ENCODE results near the gene SP100.

Gene SP100

GRCh38 chr2:230557065-230557464, 141.1 kb downstream of the SP100 start:
- no peak for DNase-seq

DNA sequence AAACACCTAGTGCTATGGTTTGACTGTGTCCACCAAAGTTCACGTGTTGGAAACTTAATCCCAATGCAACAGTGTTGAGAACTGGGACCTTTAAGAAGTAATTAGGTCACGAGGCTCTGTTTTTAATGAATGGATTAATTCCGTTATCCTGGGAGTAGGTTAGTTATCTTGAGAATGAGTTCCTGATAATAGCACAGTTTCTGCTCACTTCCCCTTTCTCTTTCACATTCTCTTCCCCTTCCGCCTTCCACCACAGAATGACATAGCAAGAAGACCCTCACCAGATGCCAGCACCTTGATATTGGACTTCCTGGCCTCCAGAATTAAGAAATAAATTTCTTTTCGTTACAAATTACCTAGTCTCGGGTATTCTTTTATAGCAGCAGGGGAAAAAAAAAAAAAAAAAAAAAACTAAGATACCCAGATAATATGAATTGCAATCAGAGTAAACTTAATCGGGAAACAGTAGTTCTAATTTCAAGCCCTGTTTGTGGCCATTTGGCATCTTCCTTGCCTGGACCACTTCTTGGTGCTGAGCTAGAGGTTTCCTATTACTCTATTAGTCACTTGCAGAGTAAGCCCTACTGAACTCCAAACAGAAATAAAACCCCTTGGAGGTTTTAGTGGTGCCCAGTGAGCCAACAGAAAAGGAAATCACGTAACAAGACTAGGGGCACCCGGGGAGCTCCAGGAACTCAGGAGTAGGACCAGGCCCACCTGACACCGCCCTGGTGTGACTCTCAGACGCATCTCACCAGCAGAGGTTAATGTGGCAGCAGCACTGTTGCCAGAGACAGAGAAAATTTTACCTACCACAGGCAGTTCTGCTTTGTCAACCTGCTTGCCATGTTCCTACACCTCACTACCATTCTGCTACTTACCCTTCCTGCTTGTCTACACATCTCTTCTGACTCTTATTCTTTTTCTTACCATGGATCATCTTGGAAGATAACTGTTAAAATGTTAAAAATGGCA, 149.1 kb downstream of the SP100 start:
- DNase-seq: peak; percentile 10 to 69 (median 34)

DNA sequence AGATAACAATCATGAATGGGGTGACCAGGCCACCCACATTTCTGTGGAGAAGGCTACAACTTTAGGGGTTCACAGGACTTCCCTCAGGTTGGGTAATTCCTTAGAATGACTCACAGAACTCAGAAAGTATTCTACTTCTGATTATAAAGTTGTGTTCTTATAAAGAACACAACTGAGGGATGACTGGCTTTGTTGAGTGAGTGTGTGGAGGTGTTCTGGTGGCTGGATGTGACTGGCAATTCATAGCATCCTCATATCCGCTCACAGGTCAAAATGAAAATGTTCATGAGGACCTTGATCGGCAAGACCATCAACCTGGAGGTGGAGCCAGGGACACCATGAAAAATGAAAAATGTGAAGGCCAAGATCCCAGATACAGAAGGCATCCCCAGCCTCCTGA, 153.3 kb downstream of the SP100 start:
- no peak for DNase-seq

DNA sequence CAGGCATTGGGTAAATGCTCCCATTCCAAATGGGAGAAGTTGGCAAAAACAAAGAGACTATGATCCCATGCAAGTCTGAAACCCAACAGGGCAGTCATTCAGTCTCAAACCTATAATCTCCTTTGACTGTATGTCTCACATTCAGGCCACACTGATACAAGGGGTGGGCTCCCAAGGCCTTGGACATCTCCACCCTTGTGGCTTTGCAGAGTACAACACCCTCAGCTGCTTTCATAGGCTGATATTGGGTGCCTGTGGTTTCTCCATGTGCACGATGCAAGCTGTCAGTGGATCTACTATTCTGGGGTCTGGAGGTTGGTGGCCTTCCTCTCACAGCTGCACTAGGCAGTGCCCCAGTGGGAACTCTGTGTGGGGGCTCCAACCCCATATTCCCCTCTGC, 155.0 kb downstream of the SP100 start:
- no peak for DNase-seq

GRCh38 chr2:230575642-230576324, 159.8 kb downstream of the SP100 start:
- no peak for DNase-seq

- DNase-seq: no peak
Observed at GRCh38 chr2:230577114-230577513, 161.1 kb downstream of the SP100 start.

DNA sequence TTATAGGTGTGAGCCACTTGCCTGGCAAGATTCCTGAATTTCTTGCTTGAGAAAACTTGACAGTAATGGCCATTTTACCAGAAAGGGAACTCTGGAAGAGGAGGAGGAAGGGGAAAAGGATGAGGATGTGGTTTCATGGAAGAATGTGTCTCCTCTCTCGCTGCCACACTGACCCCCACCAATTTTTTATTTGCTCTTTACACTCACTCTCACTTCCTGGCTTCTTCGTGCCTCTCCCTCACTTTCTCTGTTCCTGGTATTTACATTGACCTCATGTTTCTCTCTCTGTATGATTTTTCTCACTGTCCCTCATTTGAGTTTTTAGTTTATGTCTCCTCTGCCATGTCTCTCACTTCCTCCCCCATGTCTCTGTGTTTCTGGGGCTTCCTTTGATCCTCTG, 162.1 kb downstream of the SP100 start:
- DNase-seq: peak in 2 of 4 experiments; percentile 5 to 14

- no peak for DNase-seq
Observed at GRCh38 chr2:230582851-230583283, 166.9 kb downstream of the SP100 start.

DNA sequence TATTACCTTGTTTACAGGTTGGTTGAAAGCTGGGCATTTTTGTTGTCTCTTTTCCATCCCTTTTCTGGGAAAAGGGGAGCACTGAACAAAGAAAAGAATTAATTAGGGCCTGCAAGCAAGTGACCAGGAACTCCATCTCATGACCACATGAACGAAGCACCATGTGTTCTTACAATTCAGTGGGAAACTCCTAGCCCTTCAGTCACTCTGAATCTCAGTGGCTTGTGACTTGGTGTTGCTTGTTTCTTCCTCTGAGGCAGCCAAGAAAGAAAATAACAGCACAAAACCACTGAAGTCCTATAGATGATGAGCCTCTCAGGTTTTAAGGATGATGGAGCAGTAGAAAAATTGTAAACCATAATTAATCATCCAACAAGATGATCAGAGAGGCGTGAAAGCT, 167.6 kb downstream of the SP100 start:
- DNase-seq: no peak

- no peak for DNase-seq
Observed at GRCh38 chr2:230586328-230586982, 170.5 kb downstream of the SP100 start.

- no peak for DNase-seq
Observed at GRCh38 chr2:230589025-230589424, 173.0 kb downstream of the SP100 start.

- peak; percentile 49 to 82 (median 71) for DNase-seq
Observed at GRCh38 chr2:230589497-230590015, 173.6 kb downstream of the SP100 start.

DNA sequence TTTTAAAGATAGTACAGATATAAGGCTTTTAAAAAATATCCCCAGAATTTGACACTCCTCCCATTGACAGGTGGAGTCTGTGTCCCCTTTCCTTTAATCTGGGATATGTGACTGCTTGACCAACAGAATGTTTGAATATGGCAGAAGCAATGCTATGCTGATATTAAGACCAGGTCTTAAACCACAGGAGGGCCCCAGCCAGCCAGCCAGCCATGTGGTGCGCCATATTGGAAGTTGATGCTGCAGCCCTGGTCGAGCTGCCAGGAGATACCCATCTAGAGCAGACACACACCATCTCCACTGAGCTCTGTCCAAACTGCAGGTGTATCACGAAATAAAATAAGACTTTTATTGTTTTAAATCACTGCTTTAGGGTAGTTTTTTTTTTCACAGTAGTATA, 174.3 kb downstream of the SP100 start:
- DNase-seq: no peak

DNA sequence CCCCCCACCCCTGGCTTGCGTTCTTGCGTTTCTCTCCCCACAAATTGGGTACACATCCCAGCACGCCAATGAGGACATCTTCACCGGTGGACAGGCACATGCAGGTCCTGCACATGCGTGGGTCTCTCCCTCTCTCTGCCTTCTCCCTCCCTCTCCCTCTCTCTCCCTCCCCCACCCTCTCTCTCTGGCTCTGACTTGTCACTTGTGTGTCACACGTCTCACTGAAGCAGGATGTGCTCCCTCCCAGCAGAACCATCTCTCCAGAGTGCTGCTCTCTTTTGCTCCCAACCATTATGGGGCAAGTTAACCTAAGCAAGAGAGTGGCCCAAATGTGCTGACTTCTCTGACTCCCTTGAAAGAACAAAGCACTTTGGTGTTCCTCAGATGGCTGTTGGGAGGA, 175.8 kb downstream of the SP100 start:
- DNase-seq: no peak

GRCh38 chr2:230592775-230593174, 176.8 kb downstream of the SP100 start:
- DNase-seq: no peak
